ENCODE measurements around the gene ATG7.
"Not testable (repeated sequence)": the region's sequence is repeated elsewhere in the genome, so short reads cannot be mapped to it uniquely, and the experiment has no call there.

ATG7 gene

GRCh38 chr3:11575677-11576076 lies 303.5 kb downstream of the ATG7 start:
- DNase-seq: no peak

- no peak for DNase-seq
Measured at GRCh38 chr3:11576453-11576852, 304.3 kb downstream of the ATG7 start.

GRCh38 chr3:11578169-11578568 lies 306.0 kb downstream of the ATG7 start:
- DNase-seq: no peak

DNA sequence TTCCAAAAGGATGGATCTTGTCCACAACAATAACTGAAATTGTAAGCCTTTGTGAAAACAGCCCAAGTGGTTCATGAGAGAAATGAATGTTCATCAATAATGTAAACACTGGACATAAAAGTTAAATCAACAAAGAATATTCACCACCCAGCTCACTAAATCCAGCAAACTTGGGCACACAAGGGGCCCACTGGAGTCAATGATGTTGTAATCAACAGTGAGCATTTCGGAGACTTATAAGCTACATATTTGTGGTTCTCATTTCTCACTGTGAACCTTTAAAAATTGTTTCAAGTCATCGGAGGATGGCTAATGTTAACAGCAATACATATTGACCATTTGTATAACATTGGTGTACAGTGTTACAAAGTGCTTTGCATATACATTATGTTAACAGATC lies 308.4 kb downstream of the ATG7 start:
- no peak for DNase-seq

- DNase-seq: no peak
Measured at GRCh38 chr3:11581237-11582190, 309.3 kb downstream of the ATG7 start.

GRCh38 chr3:11582191-11582968 lies 310.2 kb downstream of the ATG7 start:
- DNase-seq: peak; percentile 13

DNA sequence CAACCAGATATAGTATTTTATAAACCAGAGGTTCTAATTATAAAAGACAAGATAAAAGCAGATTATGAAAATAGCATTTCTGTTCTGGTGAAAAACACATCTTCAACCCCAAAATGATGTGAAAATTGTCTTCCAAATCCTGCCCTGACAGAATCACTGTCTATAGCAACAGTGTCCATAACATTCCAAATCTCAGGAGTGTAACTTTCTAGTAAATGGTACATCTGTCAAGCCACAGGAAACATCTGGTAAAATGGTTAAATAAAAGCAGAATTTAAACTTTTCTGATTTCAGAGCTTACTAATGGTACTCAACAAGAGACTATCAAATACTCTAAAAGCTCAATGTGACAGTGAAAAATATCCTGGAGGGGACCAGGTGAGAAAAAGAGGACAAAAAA lies 311.0 kb downstream of the ATG7 start:
- no peak for DNase-seq

GRCh38 chr3:11583638-11584046 lies 311.4 kb downstream of the ATG7 start:
- DNase-seq: no peak

DNA sequence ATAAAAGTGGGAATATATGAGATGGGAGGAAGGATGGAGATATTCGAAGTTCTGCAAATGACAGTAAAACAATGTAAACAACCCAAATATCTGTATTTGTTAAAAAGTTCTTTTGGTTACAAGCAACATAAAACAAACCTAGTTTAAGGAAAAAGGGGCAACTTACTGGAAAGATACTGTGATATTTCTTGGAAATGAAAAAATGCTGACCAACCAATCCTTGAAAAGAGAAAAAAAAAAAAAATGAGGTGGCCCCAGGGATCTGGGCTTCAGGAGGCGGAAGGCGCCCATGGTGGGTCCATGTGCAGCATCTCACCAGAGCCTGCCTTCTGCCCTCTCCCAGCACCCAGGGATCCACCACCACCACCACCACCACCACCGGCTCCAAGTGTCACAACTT lies 312.4 kb downstream of the ATG7 start:
- DNase-seq: no peak

DNA sequence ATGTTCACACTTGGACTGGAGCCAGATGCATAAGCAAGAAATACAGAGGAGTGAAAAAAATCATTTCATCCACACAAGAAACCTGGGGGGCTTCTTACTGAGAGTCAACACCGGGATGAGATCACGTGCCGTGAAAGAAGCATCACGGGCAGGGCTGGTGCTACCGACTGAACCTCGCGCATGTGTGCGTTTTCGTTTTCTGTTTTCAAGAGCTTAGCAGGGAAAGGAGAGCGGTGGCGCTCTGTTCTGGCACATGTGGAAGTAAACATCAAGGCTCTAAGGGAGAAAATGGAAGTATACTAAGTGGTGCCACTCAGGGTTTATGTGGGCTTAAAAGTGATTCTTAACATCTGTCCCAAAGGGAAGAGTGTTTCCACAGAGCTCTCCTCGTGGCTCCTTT lies 315.6 kb downstream of the ATG7 start:
- no peak for DNase-seq

DNA sequence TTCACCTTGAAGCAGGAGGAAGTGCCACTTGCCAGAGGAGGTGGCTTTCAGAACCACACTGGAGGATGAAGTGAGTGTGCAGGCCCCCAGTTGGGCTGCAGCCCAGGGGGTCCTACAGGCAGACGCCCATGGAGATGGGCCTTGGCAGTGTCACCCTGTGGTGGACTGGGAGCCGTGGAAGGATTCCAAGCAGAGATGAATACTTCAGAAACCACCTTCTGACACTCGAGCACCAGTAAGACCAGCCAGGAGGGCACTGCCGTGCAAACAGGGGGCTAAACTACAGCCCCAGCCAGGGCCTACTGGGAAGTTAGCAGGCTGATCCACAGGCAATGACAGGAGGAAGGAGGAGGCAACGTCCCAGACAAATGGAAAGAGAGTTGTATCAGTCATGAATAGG lies 316.1 kb downstream of the ATG7 start:
- DNase-seq: no peak

DNA sequence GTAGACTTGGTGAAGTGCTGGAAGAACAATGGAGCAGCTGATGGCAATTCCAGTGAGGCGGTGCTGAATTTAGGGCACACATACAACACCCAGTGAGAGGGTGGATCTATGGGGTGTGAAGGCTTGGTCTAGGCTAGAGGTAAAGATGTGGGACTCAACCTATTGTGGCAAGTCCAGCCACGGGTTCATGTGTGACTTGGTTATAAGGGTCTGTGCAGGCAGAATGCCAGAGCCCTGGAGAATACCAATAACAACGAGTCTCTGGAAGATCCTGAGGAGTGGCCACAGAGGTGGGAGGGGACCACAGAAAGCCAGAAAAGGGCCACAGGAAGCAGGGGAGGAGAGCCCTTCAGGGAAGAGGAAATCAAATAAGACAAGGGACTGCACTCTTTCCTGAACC lies 316.6 kb downstream of the ATG7 start:
- DNase-seq: no peak

DNA sequence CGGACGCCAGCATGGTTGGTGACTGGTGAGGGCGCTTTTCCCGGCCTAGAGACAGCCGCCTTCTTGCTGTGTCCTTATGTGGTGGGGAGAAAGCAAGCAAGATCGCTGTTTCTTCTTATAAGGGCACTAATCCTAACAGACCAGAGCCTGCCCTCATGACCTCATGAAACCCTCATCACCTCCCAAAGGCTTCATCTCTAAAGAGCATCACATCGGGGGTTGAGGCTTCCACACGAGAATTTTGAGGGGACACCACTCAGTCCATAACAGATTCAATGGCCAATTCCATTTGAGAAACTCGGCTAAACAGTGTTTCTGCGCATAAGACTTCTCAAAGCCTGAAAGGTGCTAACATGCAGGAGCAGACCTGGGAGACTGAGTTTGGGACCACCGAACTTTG lies 317.5 kb downstream of the ATG7 start:
- DNase-seq: no peak

- DNase-seq: no peak
Measured at GRCh38 chr3:11591002-11591355, 318.8 kb downstream of the ATG7 start.

GRCh38 chr3:11591391-11592282 lies 319.4 kb downstream of the ATG7 start:
- DNase-seq: no peak

- no peak for DNase-seq
Measured at GRCh38 chr3:11592445-11593298, 320.5 kb downstream of the ATG7 start.

DNA sequence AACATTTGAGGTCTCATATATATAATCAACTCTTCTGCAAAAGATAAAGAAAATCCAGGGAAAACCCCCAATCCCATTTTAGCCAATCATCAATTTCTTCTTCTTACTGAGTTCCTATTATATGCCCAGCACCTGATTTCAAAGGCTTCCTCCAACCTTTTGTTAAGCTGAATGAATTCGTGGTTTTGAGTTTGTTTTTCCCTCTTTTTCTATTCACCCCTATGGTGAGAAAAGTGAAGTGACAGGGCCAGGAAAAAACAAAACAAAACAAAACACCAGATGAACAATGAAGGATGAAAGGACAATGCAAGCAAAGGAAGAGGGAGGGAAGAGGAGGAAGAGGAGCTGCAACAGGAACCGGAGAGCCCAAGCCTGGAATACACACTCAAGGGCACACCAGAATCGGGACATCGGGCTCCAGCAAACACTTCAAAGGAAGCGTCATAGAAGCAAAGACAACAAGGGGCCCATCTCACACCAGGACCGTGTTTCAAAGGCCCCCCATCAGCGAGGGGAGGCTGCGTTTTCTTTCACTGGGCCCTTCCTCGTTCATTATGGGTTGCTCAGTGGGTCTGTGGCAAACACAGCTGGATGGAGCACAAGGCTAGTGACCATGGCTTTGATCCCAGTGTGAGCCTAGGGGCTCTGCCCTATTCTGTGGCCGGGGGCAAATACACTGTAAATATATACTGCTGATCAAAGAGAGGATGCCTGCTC lies 321.3 kb downstream of the ATG7 start:
- no peak for DNase-seq

DNA sequence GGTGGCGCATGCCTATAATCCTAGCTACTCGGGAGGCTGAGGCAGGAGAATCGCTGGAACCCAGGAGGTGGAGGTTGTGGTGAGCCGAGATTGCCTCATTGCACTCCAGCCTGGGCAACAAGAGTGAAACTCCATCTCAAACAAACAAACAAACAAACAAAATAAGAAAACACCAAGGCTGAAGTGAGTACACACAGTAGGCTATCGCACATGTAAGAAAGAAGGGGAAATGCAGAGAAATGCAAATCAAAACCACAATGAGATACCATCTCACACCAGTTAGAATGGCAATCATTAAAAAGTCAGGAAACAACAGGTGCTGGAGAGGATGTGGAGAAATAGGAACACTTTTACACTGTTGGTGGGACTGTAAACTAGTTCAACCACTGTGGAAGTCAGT lies 322.8 kb downstream of the ATG7 start:
- not testable (repeated sequence) for DNase-seq

GRCh38 chr3:11596387-11596786 lies 324.2 kb downstream of the ATG7 start:
- no peak for DNase-seq

DNA sequence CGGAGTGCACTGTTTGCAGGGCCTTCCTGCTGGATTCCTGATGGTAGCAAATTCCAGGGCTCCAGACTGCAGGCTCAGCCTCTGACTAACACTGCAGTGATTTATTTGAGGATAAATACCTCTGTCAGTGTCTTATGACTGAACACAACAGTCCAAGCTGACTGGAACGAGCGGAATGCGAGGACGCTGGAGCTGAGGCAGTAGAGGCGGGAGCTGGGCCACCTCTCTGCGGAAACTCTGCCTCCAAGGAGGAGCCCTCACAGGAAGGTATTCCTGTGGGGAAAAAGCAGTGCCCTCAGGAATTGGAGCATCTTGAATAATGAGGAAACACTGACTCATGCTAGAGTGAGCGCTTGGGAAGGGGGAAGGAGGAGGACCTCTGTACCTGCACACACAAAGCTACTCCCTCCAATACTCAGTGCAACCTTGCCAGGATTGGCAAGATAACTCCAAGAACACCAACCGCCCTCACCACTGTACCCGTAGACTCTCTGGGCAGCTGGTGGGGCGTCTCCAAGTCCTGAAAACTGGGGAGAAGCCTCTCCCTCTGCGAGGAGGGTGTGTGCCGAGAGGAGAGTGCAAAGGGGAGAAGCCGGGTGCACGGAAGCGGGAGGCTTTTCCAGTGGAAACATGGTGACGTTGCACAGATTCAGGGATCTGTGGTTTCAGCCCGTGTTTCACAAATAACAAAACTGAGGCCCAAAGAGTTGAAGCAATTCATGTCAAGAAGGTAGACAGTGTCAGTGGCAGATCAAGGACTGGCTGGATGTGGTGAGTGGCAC lies 328.5 kb downstream of the ATG7 start:
- DNase-seq: peak; percentile 95

Data from T1000 (cell line).